Keratinocyte (primary cell): Measurements from ENCODE around the gene HDDC2. TPM values are rescaled to one million over a fixed set of nuclear protein-coding genes. Genes with fewer than 3 reads are reported as not detected.
A peak's percentile ranks its signal among the peaks of the same experiment; 100 is the strongest.

Source experiments
- DNase-seq: peaks from one replicate; pipeline ENCODE4 v3.0.0-alpha.2; 2011; ENCODE audit warnings: low read depth, missing footprints, low spot score
- FAIRE-seq: peaks from 2 replicates; lab custom pipeline; 2011; peaks lifted over from hg19 to GRCh38; lab: Jason Lieb, UNC
- H2AFZ ChIP-seq: 2 replicates; pipeline ENCODE4 v1.6.0; 2012; ENCODE audit warnings: low read length, control low read depth, inconsistent platforms; ENCODE audit not compliant: control insufficient read depth
- H3K27ac ChIP-seq: 2 replicates; pipeline ENCODE4 v1.5.1; 2011; ENCODE audit warnings: low read length; ENCODE audit not compliant: control insufficient read depth, insufficient read depth
- H3K27me3 ChIP-seq: 3 replicates; pipeline ENCODE4 v1.6.0; 2011; ENCODE audit warnings: low read length; ENCODE audit not compliant: control insufficient read depth, insufficient read depth; ENCODE audit errors: extremely low read depth
- H3K36me3 ChIP-seq, 2 experiments: 2 replicates in 1 of 2; 3 replicates in 1 of 2; pipeline ENCODE4 v1.5.1; 2011; ENCODE audit warnings: low read length in 2 of 2, mild to moderate bottlenecking in 1 of 2; ENCODE audit not compliant: control insufficient read depth in 2 of 2, insufficient read depth in 2 of 2; ENCODE audit errors: extremely low read depth in 1 of 2
- H3K4me1 ChIP-seq: 3 replicates; pipeline ENCODE4 v1.5.1; 2011; ENCODE audit warnings: low read length; ENCODE audit not compliant: control insufficient read depth, insufficient read depth; ENCODE audit errors: extremely low read depth
- H3K4me2 ChIP-seq: 3 replicates; pipeline ENCODE4 v1.6.0; 2011; ENCODE audit warnings: low read depth, low read length; ENCODE audit not compliant: control insufficient read depth, insufficient read depth; ENCODE audit errors: extremely low read depth
- H3K4me3 ChIP-seq, 3 experiments: fragments of 200-600 bp in 1 of 3; sonication (generic) in 1 of 3; 2 replicates in 2 of 3; 3 replicates in 1 of 3; pipeline ENCODE4 v1.5.1; 2011 to 2016; ENCODE audit warnings: low read length in 3 of 3, mild to moderate bottlenecking in 3 of 3, control low read depth in 2 of 3, inconsistent platforms in 1 of 3, low read depth in 1 of 3, mixed read lengths in 1 of 3, mixed run types in 1 of 3, moderate library complexity in 1 of 3; ENCODE audit not compliant: control insufficient read depth in 2 of 3, insufficient read depth in 2 of 3; ENCODE audit errors: extremely low read depth in 1 of 3
- H3K79me2 ChIP-seq: 2 replicates; pipeline ENCODE4 v1.6.0; 2012; ENCODE audit warnings: low read length; ENCODE audit not compliant: control insufficient read depth, insufficient read depth
- H3K9ac ChIP-seq: 3 replicates; pipeline ENCODE4 v1.6.0; 2011; ENCODE audit warnings: low read length; ENCODE audit not compliant: control insufficient read depth, insufficient read depth; ENCODE audit errors: extremely low read depth
- H3K9me1 ChIP-seq: 3 replicates; pipeline ENCODE4 v1.6.0; 2011; ENCODE audit warnings: low read length; ENCODE audit not compliant: control insufficient read depth, insufficient read depth; ENCODE audit errors: extremely low read depth
- H3K9me3 ChIP-seq: 2 replicates; pipeline ENCODE4 v1.5.1; 2012; ENCODE audit warnings: low read depth, low read length; ENCODE audit not compliant: control insufficient read depth
- H4K20me1 ChIP-seq: 3 replicates; pipeline ENCODE4 v1.6.0; 2011; ENCODE audit warnings: low read length; ENCODE audit not compliant: control insufficient read depth, insufficient read depth; ENCODE audit errors: extremely low read depth
- CTCF ChIP-seq, 3 experiments: IDR thresholded peaks in 1 of 3; conservative IDR thresholded peaks in 1 of 3; optimal IDR thresholded peaks in 1 of 3; 2 replicates in 2 of 3; 3 replicates in 1 of 3; pipeline versions ENCODE3 to v1.5.1; 2011; ENCODE audit warnings: low read length in 3 of 3, mild to moderate bottlenecking in 3 of 3, moderate library complexity in 2 of 3, control low read depth in 1 of 3, inconsistent platforms in 1 of 3; ENCODE audit not compliant: insufficient read depth in 2 of 3; ENCODE audit errors: extremely low read depth in 1 of 3
- EZH2 ChIP-seq: IDR thresholded peaks from one replicate; pipeline ENCODE4 v1.6.1; 2012; ENCODE audit warnings: inconsistent platforms, mild to moderate bottlenecking, low read length, moderate library complexity
- dilution Hi-C: fragments of 300-500 bp; cut with MboI; formaldehyde crosslinking; loops from one replicate; pipeline ENCODE4 v1.7.0; 2020; ENCODE audit warnings: low sequenced_read_pairs; ENCODE audit not compliant: extremely low pct_ligation_motif_present
- polyA plus RNA-seq, 5 experiments: library from polyadenylated mRNA; depleted of rRNA in 3 of 5; stranded (reverse) in 3 of 5; stranded (forward) in 1 of 5; unstranded in 1 of 5; fragments of >200 nt; gene quantifications; 1 replicate in 1 of 5; 2 replicates in 3 of 5; 3 replicates in 1 of 5; pipeline versions ENCODE4 v1.2.1 to v1.2.3, GENCODE V29; 2011 to 2012; ENCODE audit warnings: missing spikeins in 2 of 5, low read depth in 1 of 5, low replicate concordance in 1 of 5

The HDDC2 gene
- polyA plus RNA-seq, 1 donor (not counting 4 experiments of a cell fraction or from before 2014, with no cell fraction given) = 75.8 TPM

- Histone ChIP-seq H3K4me3 (no peak overlapping the region), H3K27me3 (no peaks in the 10 kb centered on the region), H3K4me1 (no peaks in the 10 kb centered on the region), H3K79me2 (no peaks in the 10 kb centered on the region), H2AFZ (no peak overlapping the region), H3K36me3 (no peaks in the 10 kb centered on the region), H4K20me1 (no peaks in the 10 kb centered on the region), H3K9ac (no peak overlapping the region), H3K9me1 (no peaks in the 10 kb centered on the region), H3K4me2 (no peak overlapping the region), H3K27ac (no peak overlapping the region), H3K9me3 (no peaks in the 10 kb centered on the region)
- dilution Hi-C loops = no loop called here
- DNase-seq = no peak
- TF ChIP-seq CTCF (optimal IDR thresholded peaks at IDR 0.05 in 1 of 3, IDR thresholded peaks at IDR 0.05 in 1 of 3, conservative IDR thresholded peaks at IDR 0.05 in 1 of 3; ENCODE audit: extremely low read depth in 1 of 3, insufficient read depth in 2 of 3, low read length in 3 of 3) (peak; percentile 42 to 81 (median 73)), EZH2 (no peak)
- FAIRE-seq = peak; percentile 76
Observed at GRCh38 chr6:125310994-125311649, 9.4 kb upstream of the HDDC2 start.

DNA sequence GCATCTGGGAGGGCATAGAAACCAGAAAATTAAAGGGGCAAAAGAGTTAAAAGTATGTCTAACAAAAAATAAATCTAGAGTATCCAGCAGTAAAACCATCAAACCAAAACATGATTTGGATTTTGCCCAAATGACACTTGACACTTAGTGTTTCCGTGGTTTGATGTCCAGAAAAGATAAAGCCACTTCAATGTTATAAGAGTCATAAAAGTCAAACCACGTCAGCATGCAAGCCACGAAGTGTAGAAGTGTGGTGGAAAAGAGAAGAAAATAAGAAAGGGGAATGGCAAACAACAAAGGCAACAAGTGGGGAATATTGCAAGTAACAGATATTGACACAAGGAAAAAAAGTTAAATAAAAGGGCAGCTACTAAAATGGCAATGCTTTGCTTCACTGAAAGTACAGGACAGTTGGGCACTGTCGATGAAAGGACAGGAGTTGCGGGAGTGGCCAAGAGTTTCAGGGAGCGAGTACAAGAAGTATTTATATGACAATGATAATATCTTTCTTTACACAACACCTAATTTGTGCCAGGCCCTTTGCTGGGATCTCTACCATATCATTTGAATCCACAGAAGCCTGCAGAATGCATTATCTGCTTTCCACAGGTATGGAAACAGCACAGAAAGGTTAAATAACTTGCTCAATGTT, 6.3 kb upstream of the HDDC2 start:
- FAIRE-seq = no peak
- dilution Hi-C loops = no loop called here
- H3K27ac ChIP-seq = no peak overlapping the region

More for the DNA sequence above, 6.3 kb upstream of the HDDC2 start:
- no peak overlapping the region for H3K9ac ChIP-seq
- H3K4me1 ChIP-seq = no peaks in the 10 kb centered on the region
- TF ChIP-seq EZH2 = no peak
- TF ChIP-seq CTCF (optimal IDR thresholded peaks at IDR 0.05 in 1 of 3, IDR thresholded peaks at IDR 0.05 in 1 of 3, conservative IDR thresholded peaks at IDR 0.05 in 1 of 3; ENCODE audit: extremely low read depth in 1 of 3, insufficient read depth in 2 of 3, low read length in 3 of 3) = no peak
- H3K36me3 ChIP-seq = no peaks in the 10 kb centered on the region
- no peak overlapping the region for H2AFZ ChIP-seq
- H3K9me1 ChIP-seq = no peaks in the 10 kb centered on the region
- H3K27me3 ChIP-seq = no peaks in the 10 kb centered on the region
- no peaks in the 10 kb centered on the region for H4K20me1 ChIP-seq
- DNase-seq = no peak
- H3K4me3 ChIP-seq = no peak overlapping the region
- no peaks in the 10 kb centered on the region for H3K9me3 ChIP-seq
- no peaks in the 10 kb centered on the region for H3K79me2 ChIP-seq
- H3K4me2 ChIP-seq = no peak overlapping the region
